ENCODE results near the gene CRTAC1. TPM values are rescaled to one million over a fixed set of nuclear protein-coding genes. Genes with fewer than 3 reads are reported as not detected.

Gene CRTAC1
- total and polyA plus RNA-seq, 10 of the 15 experiments (the other 5 are each of a cell fraction or from before 2014, with no cell fraction given): 0.10 TPM; not detected in 9

GRCh38 chr10:97911217-97911616 is 119.2 kb downstream of the CRTAC1 start:
- H3K4me3 ChIP-seq: no peak overlapping the region
- in situ Hi-C loops (cut with MboI): no loop called here
- no peak overlapping the region for H3K9ac ChIP-seq (ENCODE audit: control insufficient read depth, insufficient read depth, low read length)
- DNase-seq (ENCODE audit: low read depth, low spot score) (no peak), ATAC-seq (no peak), FAIRE-seq (no peak)
- peaks cover 0 to 6% of the 10 kb centered on the region in 2 experiments; a peak in 2 of 4 replicates for H3K27me3 ChIP-seq (replicated peaks in 1 of 2; ENCODE audit: control insufficient read depth in 2 of 2, insufficient read depth in 2 of 2, low read length in 1 of 2)
- H3K4me2 ChIP-seq (ENCODE audit: control insufficient read depth, insufficient read depth): no peak overlapping the region
- CTCF ChIA-PET: interaction anchor here (0.9 to 5.3 kb wide), 4 partner anchors 9 to 337 kb away, joined by 3 to 21 read pairs (median 7); no protein-coding TSS in a partner anchor
- H3K27ac ChIP-seq (ENCODE audit: control insufficient read depth, insufficient read depth): no peak overlapping the region
- H2AFZ ChIP-seq (ENCODE audit: control insufficient read depth, low read depth, low read length): no peak overlapping the region
- BruUV-seq (replicated peaks): no TSS peak
- H3K79me2 ChIP-seq (ENCODE audit: control insufficient read depth, insufficient read depth, low read length): no peaks in the 10 kb centered on the region
- RAD21 ChIA-PET (ENCODE audit: unreplicated experiment): interaction anchor here (1.3 kb wide), 1 partner anchor 130 kb away, joined by 3 read pairs; no protein-coding TSS in a partner anchor
- SMC1A ChIA-PET (ENCODE audit: uncharacterized antibody, unreplicated experiment): interaction anchor here (0.8 to 1.1 kb wide), 3 partner anchors 130 to 131 kb away, joined by 3 read pairs; no protein-coding TSS in a partner anchor
- no peaks in the 10 kb centered on the region for H3K9me3 ChIP-seq (replicated peaks; ENCODE audit: control insufficient read depth, insufficient read depth, low read length)
- no peaks in the 10 kb centered on the region for H3K4me1 ChIP-seq (ENCODE audit: control insufficient read depth, insufficient read depth, low read length)
- no peaks in the 10 kb centered on the region for H3K36me3 ChIP-seq (ENCODE audit: control insufficient read depth in 2 of 2, insufficient read depth in 2 of 2, low read length in 1 of 2)
- intact Hi-C loops (cut with micrococcal nuclease; ENCODE audit: unreplicated experiment): loop anchor here (10.0 kb wide), 1 partner anchor 754 kb away; no protein-coding TSS in a partner anchor
- H4K20me1 ChIP-seq (ENCODE audit: control insufficient read depth, insufficient read depth): no peaks in the 10 kb centered on the region
- TF ChIP-seq BCL3 (IDR thresholded peaks at IDR 0.05; ENCODE audit: borderline replicate concordance, insufficient read depth, low read depth, low read length, poor library complexity, severe bottlenecking) (no peak), BHLHE40 (IDR thresholded peaks at IDR 0.05; ENCODE audit: borderline replicate concordance in 1 of 2, low read depth in 2 of 2, low read length in 1 of 2) (no peak), ZNF207 (IDR thresholded peaks at IDR 0.05; ENCODE audit: borderline replicate concordance) (no peak), IKZF2 (IDR thresholded peaks at IDR 0.05) (no peak), MLLT1 (IDR thresholded peaks at IDR 0.05) (no peak), HDAC6 (IDR thresholded peaks at IDR 0.05; ENCODE audit: unreplicated experiment) (no peak)
- 2% methylated on average over 5 of the region's 5 CpGs for WGBS (ENCODE audit: insufficient coverage, insufficient replicate concordance, low lambda C conversion rate, missing lambda C conversion rate)
- POLR2A ChIA-PET: no interaction called here

Measured in GM12878 (cell line).